ENCODE results near the gene SPIRE1.

The SPIRE1 gene

GRCh38 chr18:12657684-12658425 lies at the start of gene SPIRE1:
Gene SPIRE1 (minus strand): TSS chr18:12658107. CDS start chr18:12657866, 241 bp downstream.
- FAIRE-seq (no peak), DNase-seq (ENCODE audit: insufficient read length, low spot score) (peak; percentile 61)

GRCh38 chr18:12703664-12704063 lies 45.8 kb upstream of the SPIRE1 start:
- DNase-seq (ENCODE audit: insufficient read length, low spot score) (no peak), FAIRE-seq (no peak)

GRCh38 chr18:12703096-12703567 lies 45.2 kb upstream of the SPIRE1 start:
- FAIRE-seq (no peak), DNase-seq (ENCODE audit: insufficient read length, low spot score) (no peak)

GRCh38 chr18:12702221-12703095 lies 44.6 kb upstream of the SPIRE1 start, which contains the start of the genes CEP76 and PSMG2:
Gene CEP76 (minus strand): TSS chr18:12702723. CDS start chr18:12702548, 175 bp downstream.
Gene PSMG2 (plus strand): TSS chr18:12703042. CDS start chr18:12703108, 66 bp downstream.
- DNase-seq (ENCODE audit: insufficient read length, low spot score) (peak; percentile 86), FAIRE-seq (no peak)

GRCh38 chr18:12701161-12701560 lies 43.3 kb upstream of the SPIRE1 start:
- DNase-seq (ENCODE audit: insufficient read length, low spot score) (no peak), FAIRE-seq (no peak)

- FAIRE-seq (no peak), DNase-seq (ENCODE audit: insufficient read length, low spot score) (no peak)
Measured at GRCh38 chr18:12699747-12700146, 41.8 kb upstream of the SPIRE1 start.

- no peak for DNase-seq (ENCODE audit: insufficient read length, low spot score)
- no peak for FAIRE-seq
Measured at GRCh38 chr18:12694032-12694431, 36.1 kb upstream of the SPIRE1 start.

- DNase-seq (ENCODE audit: insufficient read length, low spot score) (no peak), FAIRE-seq (no peak)
Measured at GRCh38 chr18:12692206-12692605, 34.3 kb upstream of the SPIRE1 start.

- no peak for FAIRE-seq
- DNase-seq (ENCODE audit: insufficient read length, low spot score), result no peak
Measured at GRCh38 chr18:12689256-12689850, 31.4 kb upstream of the SPIRE1 start.

GRCh38 chr18:12686100-12686499 lies 28.2 kb upstream of the SPIRE1 start:
- DNase-seq (ENCODE audit: insufficient read length, low spot score) (peak; percentile 10), FAIRE-seq (no peak)

- FAIRE-seq (no peak), DNase-seq (ENCODE audit: insufficient read length, low spot score) (peak; percentile 18)
Measured at GRCh38 chr18:12679183-12679786, 21.4 kb upstream of the SPIRE1 start.

GRCh38 chr18:12668041-12668440 lies 10.1 kb upstream of the SPIRE1 start:
- DNase-seq (ENCODE audit: insufficient read length, low spot score) (no peak), FAIRE-seq (no peak)

- no peak for DNase-seq (ENCODE audit: insufficient read length, low spot score)
- FAIRE-seq, result no peak
Measured at GRCh38 chr18:12659904-12660605, 2.1 kb upstream of the SPIRE1 start.

GRCh38 chr18:12658426-12659138 lies 675 bp upstream of the SPIRE1 start:
- DNase-seq (ENCODE audit: insufficient read length, low spot score), result no peak
- FAIRE-seq, result no peak

- no peak for FAIRE-seq
- DNase-seq (ENCODE audit: insufficient read length, low spot score), result no peak
Measured at GRCh38 chr18:12656938-12657683, 796 bp downstream of the SPIRE1 start.

- FAIRE-seq (no peak), DNase-seq (ENCODE audit: insufficient read length, low spot score) (no peak)
Measured at GRCh38 chr18:12656605-12656937, 1.3 kb downstream of the SPIRE1 start.

GRCh38 chr18:12654971-12655370 lies 2.9 kb downstream of the SPIRE1 start:
- FAIRE-seq, result no peak
- no peak for DNase-seq (ENCODE audit: insufficient read length, low spot score)

GRCh38 chr18:12652861-12653401 lies 5.0 kb downstream of the SPIRE1 start:
- no peak for DNase-seq (ENCODE audit: insufficient read length, low spot score)
- FAIRE-seq, result no peak

GRCh38 chr18:12651651-12652050 lies 6.3 kb downstream of the SPIRE1 start:
- FAIRE-seq (no peak), DNase-seq (ENCODE audit: insufficient read length, low spot score) (no peak)

All from HTR-8/SVneo (cell line).